Common myeloid progenitor, CD34-positive (primary cell): ENCODE measurements around the gene ELK3.

Experiments
- CTCF ChIA-PET: fragments of 350-600 bp; sonication (Branson Sonifier 250); formaldehyde crosslinking; loops from one replicate; lab custom pipeline; 2021; ENCODE audit warnings: antibody characterized with exemption; lab: Charles Lee
- POLR2A ChIA-PET: fragments of 350-600 bp; sonication (Branson Sonifier 250); formaldehyde crosslinking; loops from one replicate; lab custom pipeline; 2021; ENCODE audit warnings: antibody characterized with exemption; lab: Charles Lee
- DNase-seq, 3 donors: peaks; one replicate each; pipeline versions ENCODE4 v3.0.0 to v3.0.0-alpha.2; 2013
- H3K27ac ChIP-seq, 2 experiments: 1 replicate in 1 of 2; 2 replicates in 1 of 2; pipeline ENCODE4 v1.7.0; 2013; ENCODE audit warnings: inconsistent platforms in 2 of 2, low read length in 2 of 2, mild to moderate bottlenecking in 2 of 2, low read depth in 1 of 2, moderate library complexity in 1 of 2; ENCODE audit not compliant: severe bottlenecking in 2 of 2, insufficient read depth in 1 of 2, poor library complexity in 1 of 2
- H3K27me3 ChIP-seq, 5 experiments: replicated peaks in 2 of 5; 1 replicate in 3 of 5; 2 replicates in 2 of 5; pipeline versions ENCODE4 v1.6.1 to v1.7.0; 2013; ENCODE audit warnings: low read length in 4 of 5, mild to moderate bottlenecking in 2 of 5, moderate library complexity in 2 of 5, inconsistent platforms in 1 of 5; ENCODE audit not compliant: insufficient read depth in 5 of 5, control insufficient read depth in 4 of 5
- H3K36me3 ChIP-seq, 4 experiments: 1 replicate in 2 of 4; 2 replicates in 2 of 4; pipeline versions ENCODE4 v1.6.1 to v1.7.0; 2013; ENCODE audit warnings: low read length in 3 of 4, control low read depth in 1 of 4, mild to moderate bottlenecking in 1 of 4; ENCODE audit not compliant: control insufficient read depth in 4 of 4, insufficient read depth in 4 of 4
- H3K4me1 ChIP-seq, 4 experiments: 1 replicate in 3 of 4; 2 replicates in 1 of 4; pipeline versions ENCODE4 v1.6.1 to v1.7.1; 2013; ENCODE audit warnings: low read length in 3 of 4, mild to moderate bottlenecking in 3 of 4, control low read depth in 1 of 4, inconsistent platforms in 1 of 4, moderate library complexity in 1 of 4; ENCODE audit not compliant: control insufficient read depth in 4 of 4, insufficient read depth in 4 of 4; ENCODE audit errors: control extremely low read depth in 1 of 4
- H3K4me3 ChIP-seq, 7 experiments: 1 replicate in 4 of 7; 2 replicates in 3 of 7; pipeline versions ENCODE4 v1.5.1 to v1.7.0; 2013; ENCODE audit warnings: mild to moderate bottlenecking in 7 of 7, low read length in 6 of 7, moderate library complexity in 6 of 7, inconsistent platforms in 2 of 7, low read depth in 2 of 7, control low read depth in 1 of 7; ENCODE audit not compliant: insufficient read depth in 4 of 7, control insufficient read depth in 1 of 7; ENCODE audit errors: extremely low read depth in 1 of 7
- H3K9me3 ChIP-seq, 5 experiments: 1 replicate in 4 of 5; 2 replicates in 1 of 5; pipeline versions ENCODE4 v1.6.1 to v1.7.1; 2013; ENCODE audit warnings: low read length in 4 of 5, mild to moderate bottlenecking in 2 of 5, inconsistent platforms in 1 of 5, low read depth in 1 of 5, moderate library complexity in 1 of 5; ENCODE audit not compliant: control insufficient read depth in 4 of 5, insufficient read depth in 2 of 5; ENCODE audit errors: control extremely low read depth in 1 of 5
- WGBS: methylation state at CpG from one replicate; pipeline ENCODE4 v1.1.5; 2013; ENCODE audit not compliant: insufficient coverage; 5-methylcytosine and 5-hydroxymethylcytosine counted together

Gene ELK3

GRCh38 chr12:96156211-96156610 is 38.0 kb upstream of the ELK3 start:
- H3K36me3 ChIP-seq: no peaks in the 10 kb centered on the region
- DNase-seq: no peak
- no peak overlapping the region for H3K4me3 ChIP-seq
- 100% methylated on average over 2 of the region's 3 CpGs for WGBS
- ChIA-PET CTCF (interaction anchor here (1.4 kb wide), 1 partner anchor 97 kb away, joined by 3 read pairs; no protein-coding TSS in a partner anchor), POLR2A (interaction anchor here (0.7 kb wide), 1 partner anchor 24 kb away, joined by 3 read pairs; no protein-coding TSS in a partner anchor)
- no peak overlapping the region for H3K27ac ChIP-seq
- no peaks in the 10 kb centered on the region for H3K27me3 ChIP-seq
- H3K9me3 ChIP-seq: no peaks in the 10 kb centered on the region
- no peaks in the 10 kb centered on the region for H3K4me1 ChIP-seq

GRCh38 chr12:96157427-96157826 is 36.7 kb upstream of the ELK3 start:
- Histone ChIP-seq H3K27ac (no peak overlapping the region), H3K9me3 (no peaks in the 10 kb centered on the region), H3K4me1 (no peaks in the 10 kb centered on the region), H3K27me3 (no peaks in the 10 kb centered on the region), H3K4me3 (no peak overlapping the region), H3K36me3 (no peaks in the 10 kb centered on the region)
- 96% methylated on average over 3 of the region's 3 CpGs for WGBS
- ChIA-PET POLR2A (no interaction called here), CTCF (interaction anchor here (0.8 to 1.5 kb wide), 6 partner anchors 9 to 99 kb away, joined by 3 to 4 read pairs (median 3); no protein-coding TSS in a partner anchor)
- DNase-seq: no peak

GRCh38 chr12:96164951-96165811 is 29.0 kb upstream of the ELK3 start:
- Histone ChIP-seq H3K27me3 (no peaks in the 10 kb centered on the region), H3K4me3 (no peak overlapping the region), H3K4me1 (peaks cover 1 to 9% (median 6%) of the 10 kb centered on the region in 4 experiments), H3K27ac (no peak overlapping the region), H3K36me3 (no peaks in the 10 kb centered on the region), H3K9me3 (no peaks in the 10 kb centered on the region)
- POLR2A ChIA-PET: no interaction called here
- DNase-seq: no peak
- 96% methylated on average over 10 of the region's 14 CpGs for WGBS
- CTCF ChIA-PET: interaction anchor here (1.4 kb wide), 1 partner anchor 8 kb away, joined by 3 read pairs; no protein-coding TSS in a partner anchor

GRCh38 chr12:96166765-96167164 is 27.4 kb upstream of the ELK3 start:
- no peak overlapping the region for H3K4me3 ChIP-seq
- CTCF ChIA-PET: interaction anchor here (1.3 to 2.3 kb wide), 3 partner anchors 10 to 23 kb away, joined by 3 to 5 read pairs (median 4); no protein-coding TSS in a partner anchor
- no peak overlapping the region for H3K27ac ChIP-seq
- peaks cover 1 to 20% (median 14%) of the 10 kb centered on the region in 4 experiments for H3K4me1 ChIP-seq
- H3K9me3 ChIP-seq: no peaks in the 10 kb centered on the region
- no peaks in the 10 kb centered on the region for H3K36me3 ChIP-seq
- no peak for DNase-seq
- WGBS: 100% methylated on average over 1 of the region's 2 CpGs
- POLR2A ChIA-PET: no interaction called here
- H3K27me3 ChIP-seq: no peaks in the 10 kb centered on the region

GRCh38 chr12:96167492-96167891 is 26.7 kb upstream of the ELK3 start:
- Histone ChIP-seq H3K36me3 (no peaks in the 10 kb centered on the region), H3K4me1 (peaks cover 1 to 20% (median 14%) of the 10 kb centered on the region in 4 experiments), H3K9me3 (no peaks in the 10 kb centered on the region), H3K27ac (no peak overlapping the region), H3K4me3 (no peak overlapping the region), H3K27me3 (no peaks in the 10 kb centered on the region)
- POLR2A ChIA-PET: no interaction called here
- 100% methylated on average over 1 of the region's 1 CpG for WGBS
- CTCF ChIA-PET: interaction anchor here (0.7 to 2.3 kb wide), 5 partner anchors 10 to 334 kb away, joined by 3 to 5 read pairs (median 4); no protein-coding TSS in a partner anchor
- no peak for DNase-seq

- Histone ChIP-seq H3K4me3 (peak overlapping the region in 2 of 7 experiments; percentile 29 to 31), H3K9me3 (no peaks in the 10 kb centered on the region), H3K36me3 (no peaks in the 10 kb centered on the region), H3K27me3 (no peaks in the 10 kb centered on the region), H3K4me1 (peaks cover 1 to 20% (median 14%) of the 10 kb centered on the region in 4 experiments), H3K27ac (peak overlapping the region in 1 of 2 experiments; percentile 11)
- 3% methylated on average over 4 of the region's 9 CpGs for WGBS
- DNase-seq: peak; percentile 36 to 83 (median 68)
- POLR2A ChIA-PET: interaction anchor here (0.6 to 1.1 kb wide), 2 partner anchors 25 to 64 kb away, joined by 3 to 9 read pairs; no protein-coding TSS in a partner anchor
- CTCF ChIA-PET: interaction anchor here (1.2 to 1.7 kb wide), 2 partner anchors 37 to 41 kb away, joined by 3 to 4 read pairs; no protein-coding TSS in a partner anchor
These were observed 23.8 kb upstream of the ELK3 start for GRCh38 chr12:96170328-96170727.
